Adipose tissue (tissue), 3 donors: ENCODE results near the gene B3GALT2. TPM values are rescaled to one million over a fixed set of nuclear protein-coding genes. Genes with fewer than 3 reads are reported as not detected.

Experiments
- polyA plus RNA-seq, 3 donors: library from polyadenylated mRNA; stranded (reverse); fragments of 200-250 nt; gene quantifications; one replicate each; pipeline ENCODE4 v1.2.3, GENCODE V29; 2013
- donor health status: healthy with polysubstance abuse.
- donor health status: Bipolar disorder and iron deficiency.
- donor health status: healthy.

The B3GALT2 gene
- polyA plus RNA-seq, 3 donors: 0.13 to 0.79 (median 0.13) TPM

Other genes with a start within 250 kb of the B3GALT2 start
- gene UCHL5, start 127.3 kb downstream of the B3GALT2 start, polyA plus RNA-seq: 10 to 100 TPM; 14.4 to 16.0 (median 15.0) TPM
- gene RO60, start 127.0 kb downstream of the B3GALT2 start, polyA plus RNA-seq: 10 to 100 TPM in 2 of 3 donors, 1 to 10 TPM in 1; 4.6 to 12.5 (median 11.8) TPM
- 10 to 100 TPM in 2 of 3 donors, 1 to 10 TPM in 1; 9.0 to 16.8 (median 15.9) TPM for gene GLRX2, start 81.2 kb downstream of the B3GALT2 start, polyA plus RNA-seq
- gene CDC73, start 64.6 kb downstream of the B3GALT2 start, polyA plus RNA-seq: 10 to 100 TPM in 2 of 3 donors, 1 to 10 TPM in 1; 7.6 to 17.9 (median 12.9) TPM